ENCODE results near the gene KCNH4. TPM values are rescaled to one million over a fixed set of nuclear protein-coding genes. Genes with fewer than 3 reads are reported as not detected.
A peak's percentile ranks its signal among the peaks of the same experiment; 100 is the strongest.

Gene KCNH4
- total and polyA plus RNA-seq, 9 of the 15 experiments (the other 6 are each of a cell fraction or from before 2014, with no cell fraction given): 0.10 to 1.8 (median 0.50) TPM

- no peak for TF ChIP-seq ZNF77 (CRISPR knock-in tag; IDR thresholded peaks at IDR 0.05)
- TF ChIP-seq MYC (IDR thresholded peaks at IDR 0.05; ENCODE audit: low read depth, low read length): no peak
- no peak for TF ChIP-seq MYC (CRISPR knock-in tag; IDR thresholded peaks at IDR 0.05; ENCODE audit: borderline replicate concordance, low read depth)
These were observed 49.7 kb downstream of the KCNH4 start (continued) for GRCh38 chr17:42131232-42131631.

- POLR2A ChIA-PET: interaction anchor here (0.5 to 1.7 kb wide), 4 partner anchors 10 to 150 kb away, joined by 3 to 7 read pairs (median 4); partner anchors contain the start of gene KAT2A
- Histone ChIP-seq H4K20me1 (replicated peaks; ENCODE audit: control insufficient read depth, insufficient read depth, low read length) (peaks cover 3% of the 10 kb centered on the region; the same call in 1 of the 2 replicates), H3K9ac (ENCODE audit: insufficient read depth in 1 of 2, low read depth in 2 of 2, low read length in 2 of 2) (no peak overlapping the region), H3K27ac (ENCODE audit: extremely low read depth, low read depth, low read length) (no peak overlapping the region), H3K4me1 (replicated peaks in 1 of 2; ENCODE audit: control insufficient read depth in 2 of 2, insufficient read depth in 2 of 2, low read length in 2 of 2) (peaks cover 0 to under 1% of the 10 kb centered on the region in 2 experiments; a peak in 3 of 5 replicates), H3K4me2 (ENCODE audit: insufficient read depth, low read length) (no peak overlapping the region), H3K27me3 (ENCODE audit: control insufficient read depth in 2 of 2, insufficient read depth in 2 of 2, low read length in 2 of 2) (no peaks in the 10 kb centered on the region), H3K9me3 (replicated peaks; ENCODE audit: control insufficient read depth, insufficient read depth, low read depth, low read length) (no peaks in the 10 kb centered on the region), H2AFZ (ENCODE audit: low read depth, low read length) (no peak overlapping the region), H3K79me2 (ENCODE audit: control insufficient read depth, insufficient read depth, low read length) (peaks cover 48% of the 10 kb centered on the region), H3K4me3 (no peak overlapping the region), H3K9me1 (ENCODE audit: control insufficient read depth, insufficient read depth, low read length) (peaks cover 9% of the 10 kb centered on the region), H3K36me3 (ENCODE audit: control insufficient read depth, insufficient read depth, low read length) (peaks cover 92% of the 10 kb centered on the region)
- FAIRE-seq: no peak
- CTCF ChIA-PET (ENCODE audit: low intra/inter-chr PET ratio): no interaction called here
- TF ChIP-seq ZNF780A (CRISPR knock-in tag; IDR thresholded peaks at IDR 0.05) (no peak), DLX4 (CRISPR knock-in tag; IDR thresholded peaks at IDR 0.05) (no peak), HDAC3 (IDR thresholded peaks at IDR 0.05; ENCODE audit: borderline replicate concordance, partially characterized antibody) (no peak), CTCF (IDR thresholded peaks at IDR 0.05 in 2 of 3, conservative IDR thresholded peaks at IDR 0.05 in 1 of 3; ENCODE audit: insufficient read depth in 2 of 3, low read depth in 1 of 3, low read length in 3 of 3) (peak; percentile 10 to 30 (median 20); a peak in 2 of 6 replicates), ZNF699 (CRISPR knock-in tag; IDR thresholded peaks at IDR 0.05; ENCODE audit: insufficient replicate concordance) (no peak)
- ATAC-seq: peak; percentile 71
- WGBS (ENCODE audit: insufficient coverage, low coverage, missing lambda C conversion rate): 93% methylated on average over 16 of the region's 16 CpGs
- DNase-seq (ENCODE audit: extremely low read depth in 1 of 4, low spot score in 3 of 4): no peak
- intact Hi-C loops (cut with micrococcal nuclease): no loop called here
- in situ Hi-C loops (cut with MboI): no loop called here
- BruUV-seq (replicated peaks): no TSS peak
These were observed 50.5 kb downstream of the KCNH4 start for GRCh38 chr17:42130310-42130936.

All from K562 (cell line).